Iris pigment epithelial cell (primary cell): Measurements from ENCODE around the gene OGDHL.

ENCODE experiments used
- DNase-seq: peaks from one replicate; pipeline ENCODE4 v3.0.0-alpha.2; 2011; ENCODE audit warnings: low read depth

The OGDHL gene

GRCh38 chr10:49688920-49689319 is 73.2 kb downstream of the OGDHL start:
- no peak for DNase-seq

DNA sequence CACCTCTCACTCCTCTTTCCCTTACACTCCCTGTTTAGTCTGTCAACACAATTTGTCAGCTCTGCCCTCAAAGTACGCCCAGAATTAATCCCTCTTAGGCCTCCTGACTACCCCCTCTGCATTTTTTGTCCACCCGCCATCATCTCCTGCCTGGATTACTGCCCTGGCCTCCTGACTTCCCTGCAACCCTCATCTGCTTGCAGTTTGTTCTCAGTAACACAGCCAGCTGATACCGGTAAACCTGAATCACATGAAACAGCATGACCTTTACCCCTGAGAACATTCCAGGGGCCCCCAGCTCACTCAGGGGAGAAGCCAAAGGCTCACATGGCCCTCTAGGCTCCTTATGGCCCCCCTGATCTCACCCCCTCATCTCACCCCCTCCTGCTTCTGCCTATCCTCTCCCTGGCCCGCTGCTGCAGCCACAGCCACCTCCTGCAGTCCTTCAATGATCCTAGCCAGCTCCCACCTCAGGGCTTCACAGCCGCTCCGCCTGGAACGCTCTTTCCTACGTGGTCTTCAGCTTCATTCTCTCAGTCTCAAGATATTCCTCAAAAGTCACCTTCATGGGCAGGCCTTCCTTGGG is 73.8 kb downstream of the OGDHL start:
- DNase-seq = no peak

GRCh38 chr10:49686651-49687050 is 75.5 kb downstream of the OGDHL start:
- no peak for DNase-seq
